SK-N-MC (cell line): Measurements from ENCODE around the gene CLASP1.

Source experiments
- EZH2 ChIP-seq: fragments of 200-600 bp; sonication (generic); IDR thresholded peaks from one replicate; pipeline ENCODE4 v1.6.1; 2017; ENCODE audit warnings: antibody characterized with exemption
- POLR2AphosphoS5 ChIP-seq: IDR thresholded peaks from 2 replicates; pipeline ENCODE4 v1.6.1; 2012; ENCODE audit warnings: mild to moderate bottlenecking, low read depth, low read length, borderline replicate concordance

GRCh38 chr2:121694398-121695170, 45.3 kb upstream of the CLASP1 start:
- TF ChIP-seq POLR2AphosphoS5 (no peak), EZH2 (no peak)
